HG03159 (cell line): ENCODE measurements around the gene SNCAIP.

Experiments used
- ATAC-seq: cut with Tn5 transposase; IDR thresholded peaks from one replicate; pipeline ENCODE4 v1.9.1; 2021; ENCODE audit warnings: mild to moderate bottlenecking, moderate library complexity; ENCODE audit not compliant: unreplicated experiment

Gene SNCAIP

DNA sequence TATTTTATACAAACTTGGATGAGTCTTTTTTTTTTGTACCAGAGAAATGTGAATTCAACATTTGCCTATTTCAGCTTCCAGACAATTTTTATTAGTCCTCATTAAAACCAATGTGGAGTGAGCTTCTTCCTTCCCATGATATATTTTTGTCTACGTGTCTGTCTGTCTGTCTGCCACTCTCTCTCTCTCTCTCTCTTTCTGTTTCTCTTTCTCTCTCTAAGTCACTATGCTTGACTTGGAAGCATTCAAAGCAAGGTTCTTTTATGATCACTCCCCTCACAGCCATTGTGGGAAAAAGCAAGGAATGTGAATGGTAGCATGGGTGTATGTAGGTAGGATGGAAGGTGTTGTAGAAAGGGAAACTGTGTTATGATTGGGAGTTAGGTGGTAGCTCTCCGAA lies 80.2 kb downstream of the SNCAIP start:
- no peak for ATAC-seq

- ATAC-seq: no peak
Observed at GRCh38 chr5:122392824-122393223, 80.8 kb downstream of the SNCAIP start.

DNA sequence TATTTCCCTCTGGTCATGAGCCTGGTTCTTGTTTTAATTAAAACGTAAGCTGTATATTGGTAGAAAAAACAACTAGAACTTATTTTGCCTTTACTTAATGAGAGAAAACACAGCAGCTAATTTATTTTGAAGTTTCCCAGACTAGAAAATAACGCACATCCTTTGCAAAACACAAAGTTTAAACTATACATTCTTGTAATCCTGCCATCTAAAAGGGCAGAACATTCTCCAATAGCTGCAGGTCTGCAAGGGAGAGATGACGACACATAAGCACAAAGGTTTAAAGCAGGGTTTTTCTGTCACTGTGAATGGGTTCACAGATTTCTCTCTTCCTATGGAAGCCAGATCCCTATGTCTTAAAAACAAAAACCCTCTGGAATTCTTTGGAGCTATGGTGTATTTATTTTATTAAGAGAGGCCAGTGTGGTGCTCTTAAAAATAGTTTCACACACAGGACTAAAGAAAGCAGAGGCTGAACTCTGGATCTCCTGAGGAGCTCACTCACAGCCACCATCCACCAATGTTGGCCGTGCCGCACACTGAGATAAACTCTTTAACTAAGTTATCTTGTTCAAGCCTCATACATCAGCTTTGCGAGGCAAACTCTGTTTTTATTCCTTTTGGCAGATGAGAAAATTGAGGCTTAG lies 82.4 kb downstream of the SNCAIP start:
- ATAC-seq: no peak

GRCh38 chr5:122398016-122398415 lies 86.0 kb downstream of the SNCAIP start:
- ATAC-seq: no peak

- no peak for ATAC-seq
Observed at GRCh38 chr5:122400341-122400740, 88.3 kb downstream of the SNCAIP start.

- ATAC-seq: no peak
Observed at GRCh38 chr5:122400938-122401337, 88.9 kb downstream of the SNCAIP start.

- ATAC-seq: no peak
Observed at GRCh38 chr5:122401976-122402725, 90.1 kb downstream of the SNCAIP start.

- ATAC-seq: no peak
Observed at GRCh38 chr5:122402955-122403685, 91.1 kb downstream of the SNCAIP start.

DNA sequence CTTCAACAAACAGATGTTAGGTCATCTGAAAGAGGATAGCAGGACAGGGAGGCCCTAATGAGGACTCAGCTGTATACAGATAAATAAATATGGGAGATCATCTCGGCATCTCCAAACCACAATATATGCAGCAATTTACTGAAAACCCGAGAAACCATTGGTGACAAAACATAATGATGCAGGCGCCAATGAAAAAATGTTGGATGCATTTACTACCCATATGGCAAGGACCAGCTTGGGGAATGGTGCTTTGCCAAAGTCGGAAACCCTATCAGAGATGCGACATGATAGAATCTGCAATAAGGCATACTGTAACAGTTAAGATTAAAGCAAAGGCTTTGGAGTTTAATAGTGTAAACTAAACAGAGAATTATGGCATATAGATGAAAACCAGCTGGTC lies 92.0 kb downstream of the SNCAIP start:
- ATAC-seq: no peak

DNA sequence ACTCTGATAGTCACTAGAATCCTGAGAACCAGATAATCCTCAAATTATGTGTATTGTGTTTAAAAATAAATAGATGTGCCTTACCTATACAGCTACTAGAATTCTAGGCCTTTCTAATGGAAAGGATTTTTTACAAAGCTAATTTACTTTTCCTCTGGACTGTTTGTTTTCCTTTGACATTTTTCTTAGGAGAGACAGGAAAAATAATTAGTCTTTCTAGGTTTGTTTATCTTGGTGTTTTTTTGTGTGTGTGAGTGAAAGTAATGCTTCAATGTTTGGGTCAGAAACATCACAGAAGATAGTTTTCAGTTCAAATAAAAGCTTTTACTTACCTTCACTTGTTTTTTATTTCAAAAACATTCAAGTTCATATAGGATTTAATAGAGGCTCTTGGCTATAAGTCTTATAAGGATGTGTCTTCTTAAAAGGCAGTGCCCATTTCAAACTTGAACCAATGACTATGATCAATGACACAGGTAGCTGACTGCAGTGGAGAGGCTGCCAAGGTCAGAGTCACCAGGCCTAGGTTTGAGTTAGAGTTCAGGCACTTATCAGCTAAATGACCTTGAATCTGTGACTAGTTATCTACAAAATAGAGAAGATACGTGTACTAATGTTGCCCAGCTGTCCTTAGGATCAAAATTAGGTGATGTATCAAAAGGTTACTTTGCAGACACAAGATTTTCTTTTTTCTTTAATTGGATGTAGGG lies 92.8 kb downstream of the SNCAIP start:
- no peak for ATAC-seq

DNA sequence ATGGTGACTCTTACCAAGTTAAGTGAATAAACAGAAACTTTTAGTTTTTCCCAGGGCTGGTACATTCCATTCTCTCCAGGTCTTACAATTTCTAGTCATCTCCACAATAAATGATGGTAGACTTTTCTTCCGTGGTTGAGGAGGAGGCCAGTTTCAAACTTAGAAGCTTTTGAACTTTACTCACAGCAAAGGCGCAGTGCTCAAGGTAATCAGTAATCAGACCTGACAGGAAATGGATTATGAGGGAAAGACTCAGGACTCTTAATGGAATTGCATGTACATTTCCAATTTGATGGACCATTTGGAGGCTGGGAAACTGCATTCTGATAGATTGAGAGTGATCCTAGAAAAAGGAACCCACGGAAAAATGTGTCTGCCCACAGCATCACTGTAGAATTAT lies 93.7 kb downstream of the SNCAIP start:
- ATAC-seq: no peak

GRCh38 chr5:122406181-122406580 lies 94.1 kb downstream of the SNCAIP start:
- no peak for ATAC-seq

DNA sequence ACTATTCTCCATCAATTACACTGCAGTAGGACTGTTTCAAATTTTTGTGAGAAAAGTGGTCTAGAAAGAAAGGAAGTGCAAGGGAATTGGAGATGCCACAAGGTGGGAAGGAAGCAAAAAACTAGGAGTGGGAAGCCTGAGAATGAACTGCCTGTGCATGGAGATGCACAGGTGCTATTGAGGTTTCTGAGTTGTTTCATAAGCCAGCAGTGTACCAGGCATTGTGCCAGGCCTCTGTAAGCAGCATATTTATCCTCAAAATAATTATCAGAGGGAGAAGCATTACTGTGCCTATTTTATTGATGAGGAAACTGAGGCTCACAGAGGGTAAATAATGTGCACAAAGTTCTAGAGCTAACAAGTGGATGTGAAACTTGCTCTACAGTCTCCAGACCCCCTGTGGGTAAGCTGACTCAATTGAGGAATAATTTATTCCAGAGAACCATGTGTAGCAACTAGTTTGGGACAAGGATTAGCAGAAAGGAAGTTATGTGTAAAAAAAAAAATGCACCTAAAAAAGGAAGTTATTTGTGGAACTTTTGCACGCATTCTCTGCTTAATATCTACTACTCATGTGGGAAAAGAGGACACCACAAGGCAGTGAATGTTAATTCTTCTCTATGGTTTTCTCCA lies 96.7 kb downstream of the SNCAIP start:
- no peak for ATAC-seq

- ATAC-seq: no peak
Observed at GRCh38 chr5:122412966-122413365, 100.9 kb downstream of the SNCAIP start.

DNA sequence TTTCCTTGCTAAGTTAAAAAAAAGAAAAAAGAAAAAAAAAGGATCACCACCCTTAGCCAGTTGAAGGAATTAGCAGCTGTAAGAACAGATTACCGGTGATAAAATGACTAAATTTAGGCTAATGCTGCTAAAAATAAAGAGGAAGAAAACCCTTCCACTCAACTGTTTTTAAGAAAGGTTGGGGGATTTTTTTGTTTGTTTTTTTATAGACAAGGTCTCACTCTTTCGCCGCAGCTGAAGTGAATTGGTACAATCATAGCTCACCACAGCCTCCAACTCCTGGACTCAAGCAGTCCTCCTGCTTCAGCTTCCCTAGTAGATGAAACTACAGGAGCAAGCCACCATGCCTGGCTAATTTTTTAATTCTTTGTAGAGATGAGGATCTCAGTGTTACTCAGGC lies 101.7 kb downstream of the SNCAIP start:
- ATAC-seq: no peak

- peak; percentile 87 for ATAC-seq
Observed at GRCh38 chr5:122415030-122415800, 103.2 kb downstream of the SNCAIP start.

DNA sequence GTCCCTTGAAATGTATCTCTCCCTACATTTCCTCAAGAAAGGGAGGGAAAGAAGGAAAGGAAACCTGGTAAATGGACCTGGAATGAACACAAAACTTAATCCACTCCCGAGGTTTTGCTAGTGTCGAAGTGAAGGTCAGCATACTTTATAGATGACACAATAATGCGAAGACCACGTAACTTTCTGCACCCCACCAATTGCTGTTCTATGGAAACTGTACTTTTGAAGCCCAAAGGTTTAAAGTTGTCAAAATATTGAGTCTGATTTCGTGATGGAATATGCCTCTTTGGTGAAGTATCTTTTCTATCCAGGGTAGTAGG lies 103.7 kb downstream of the SNCAIP start:
- no peak for ATAC-seq

- no peak for ATAC-seq
Observed at GRCh38 chr5:122419142-122419894, 107.3 kb downstream of the SNCAIP start.

GRCh38 chr5:122420091-122420490 lies 108.1 kb downstream of the SNCAIP start:
- ATAC-seq: no peak
